ENCODE results near the gene SLC6A6. TPM values are rescaled to one million over a fixed set of nuclear protein-coding genes. Genes with fewer than 3 reads are reported as not detected.

SLC6A6 gene
- total and polyA plus RNA-seq, 2 experiments from 2014 or later: 27.5 to 150 TPM

GRCh38 chr3:14494279-14494972 lies 92.0 kb downstream of the SLC6A6 start (continued):
- TF ChIP-seq REST (IDR thresholded peaks at IDR 0.05; ENCODE audit: unreplicated experiment) (no peak), ETS1 (IDR thresholded peaks at IDR 0.05) (no peak), POLR2AphosphoS5 (IDR thresholded peaks at IDR 0.05; ENCODE audit: low read depth) (no peak), CREB1 (CRISPR knock-in tag; IDR thresholded peaks at IDR 0.05; ENCODE audit: low read depth) (no peak), CTCF (conservative IDR thresholded peaks at IDR 0.05; ENCODE audit: low read depth in 2 of 2) (no peak), JUNB (IDR thresholded peaks at IDR 0.05; ENCODE audit: unreplicated experiment) (no peak), ZNF114 (CRISPR knock-in tag; IDR thresholded peaks at IDR 0.05) (no peak)

- no peak overlapping the region; the same call in 1 of the 2 replicates for H3K27ac Mint-ChIP-seq
- no peak for TF ChIP-seq CREB1 (CRISPR knock-in tag; IDR thresholded peaks at IDR 0.05; ENCODE audit: low read depth)
- no peaks in the 10 kb centered on the region; the same call in 2 of the 3 replicates for H3K9me3 Mint-ChIP-seq
- H3K36me3 ChIP-seq (ENCODE audit: insufficient read depth): no peaks in the 10 kb centered on the region
- no peaks in the 10 kb centered on the region for H3K79me2 ChIP-seq (replicated peaks; ENCODE audit: insufficient read depth)
- H3K36me3 Mint-ChIP-seq (ENCODE audit: low read depth): no peaks in the 10 kb centered on the region
- no peak overlapping the region for H3K4me3 ChIP-seq
- H3K27ac ChIP-seq (ENCODE audit: low read depth): no peak overlapping the region
- no peak for DNase-seq (ENCODE audit: low spot score)
- no peaks in the 10 kb centered on the region for H3K27me3 ChIP-seq (ENCODE audit: insufficient read depth)
- H3F3A ChIP-seq (replicated peaks; ENCODE audit: low read depth): no peaks in the 10 kb centered on the region
- H3K4me3 Mint-ChIP-seq: no peak overlapping the region
- no peak for ATAC-seq
- peaks cover 2% of the 10 kb centered on the region; the same call in 2 of the 3 replicates for H3K4me1 Mint-ChIP-seq
- H3K4me2 ChIP-seq: no peak overlapping the region
- no peak overlapping the region for H2AFZ ChIP-seq
- H4K20me1 ChIP-seq (replicated peaks; ENCODE audit: insufficient read depth): no peaks in the 10 kb centered on the region
- peaks cover 14% of the 10 kb centered on the region for H3K27me3 Mint-ChIP-seq (ENCODE audit: insufficient read depth, low read depth, poor library complexity)
- no peaks in the 10 kb centered on the region for H3K9me2 ChIP-seq (ENCODE audit: insufficient read depth)
- no peaks in the 10 kb centered on the region for H3K4me1 ChIP-seq (ENCODE audit: insufficient read depth)
These were observed 92.5 kb downstream of the SLC6A6 start for GRCh38 chr3:14494973-14495300.

All from GM23338 (cell line).